GM12892 (cell line): ENCODE measurements around the gene SNX17.
"Not testable (repeated sequence)": the region's sequence is repeated elsewhere in the genome, so short reads cannot be mapped to it uniquely, and the experiment has no call there.

ENCODE experiments used
- POLR2A ChIP-seq: IDR thresholded peaks from 2 replicates; pipeline ENCODE4 v1.6.1; 2011; ENCODE audit warnings: low read depth, low read length, control low read depth
- POLR2AphosphoS5 ChIP-seq: IDR thresholded peaks from 2 replicates; pipeline ENCODE4 v1.6.1; 2011; ENCODE audit warnings: low read depth, low read length, control low read depth
- TAF1 ChIP-seq: IDR thresholded peaks from 2 replicates; pipeline ENCODE4 v1.6.1; 2011; ENCODE audit warnings: low read depth, mild to moderate bottlenecking, control low read depth, low read length, borderline replicate concordance

- not testable (repeated sequence) for TF ChIP-seq POLR2AphosphoS5, POLR2A, TAF1
These were observed 17.0 kb upstream of the SNX17 start for GRCh38 chr2:27353386-27353761.
